HEK293 (cell line): ENCODE measurements around the gene CCDC181.

Experiments
- CTCF ChIA-PET: fragments of 350-600 bp; formaldehyde crosslinking; extraction: SDS; loops from one replicate; lab custom pipeline; 2021; ENCODE audit warnings: antibody characterized with exemption; lab: Yijun Ruan, JAX
- POLR2A ChIA-PET: fragments of 300-600 bp; formaldehyde crosslinking; extraction: SDS; loops from one replicate; lab custom pipeline; 2020; ENCODE audit warnings: antibody characterized with exemption, inconsistent platforms; lab: Yijun Ruan, JAX
- H3K27ac ChIP-seq: fragments of 200-500 bp; sonication (Bioruptor generic); 2 replicates; pipeline ENCODE4 v1.5.1; 2014; ENCODE audit warnings: low read depth, low read length, control low read depth, inconsistent platforms; ENCODE audit errors: extremely low read depth
- H3K36me3 ChIP-seq, 2 experiments: fragments of 200-500 bp in 1 of 2; sonication (Bioruptor generic) in 1 of 2; 1 replicate in 1 of 2; 2 replicates in 1 of 2; pipeline ENCODE4 v1.5.1; 2014 to 2017; ENCODE audit warnings: inconsistent platforms in 2 of 2, low read length in 2 of 2; ENCODE audit not compliant: control insufficient read depth in 2 of 2, insufficient read depth in 1 of 2
- H3K4me1 ChIP-seq: fragments of 200-500 bp; sonication (Bioruptor generic); 2 replicates; pipeline ENCODE4 v1.5.1; 2014; ENCODE audit warnings: mild to moderate bottlenecking, low read length, inconsistent platforms; ENCODE audit not compliant: control insufficient read depth, insufficient read depth
- H3K4me3 ChIP-seq: 2 replicates; pipeline ENCODE4 v1.5.1; 2011; ENCODE audit warnings: low read depth, mild to moderate bottlenecking, control low read depth, low read length, moderate library complexity
- H3K9me3 ChIP-seq: fragments of 200-500 bp; sonication (Bioruptor generic); 2 replicates; pipeline ENCODE4 v1.5.1; 2014; ENCODE audit warnings: low read depth, low read length, inconsistent platforms; ENCODE audit not compliant: control insufficient read depth, insufficient read depth
- ATF2 ChIP-seq: fragments of 450-650 bp; formaldehyde crosslinking; IDR thresholded peaks from 2 replicates; pipeline ENCODE4 v1.5.1; 2016; ENCODE audit warnings: missing biosample characterization, missing genetic modification characterization, low read depth
- IKZF3 ChIP-seq: fragments of 450-650 bp; IDR thresholded peaks from 2 replicates; pipeline ENCODE4 v1.5.0; 2018; ENCODE audit warnings: missing biosample characterization, mild to moderate bottlenecking, missing genetic modification characterization, moderate library complexity
- KLF7 ChIP-seq: fragments of 450-650 bp; formaldehyde crosslinking; IDR thresholded peaks from 2 replicates; pipeline ENCODE4 v1.5.1; 2016; ENCODE audit warnings: missing biosample characterization, missing genetic modification characterization, borderline replicate concordance
- ZBTB49 ChIP-seq: fragments of 450-650 bp; formaldehyde crosslinking; IDR thresholded peaks from 2 replicates; pipeline ENCODE4 v1.5.1; 2016; ENCODE audit warnings: missing biosample characterization, missing genetic modification characterization, low read depth
- ZNF121 ChIP-seq: fragments of 450-650 bp; formaldehyde crosslinking; IDR thresholded peaks from 2 replicates; pipeline ENCODE4 v1.5.1; 2016; ENCODE audit warnings: missing biosample characterization, missing genetic modification characterization
- ZNF138 ChIP-seq: fragments of 450-650 bp; formaldehyde crosslinking; IDR thresholded peaks from 2 replicates; pipeline ENCODE4 v1.5.1; 2016; ENCODE audit warnings: missing biosample characterization, missing genetic modification characterization, borderline replicate concordance
- ZNF157 ChIP-seq: fragments of 450-650 bp; formaldehyde crosslinking; IDR thresholded peaks from 2 replicates; pipeline ENCODE4 v1.5.1; 2016; ENCODE audit warnings: missing biosample characterization, missing genetic modification characterization
- ZNF175 ChIP-seq: fragments of 450-650 bp; formaldehyde crosslinking; IDR thresholded peaks from 2 replicates; pipeline ENCODE4 v1.5.1; 2016; ENCODE audit warnings: missing biosample characterization, missing genetic modification characterization
- ZNF18 ChIP-seq: fragments of 450-650 bp; formaldehyde crosslinking; IDR thresholded peaks from 2 replicates; pipeline ENCODE4 v1.5.1; 2016; ENCODE audit warnings: missing biosample characterization, missing genetic modification characterization
- ZNF214 ChIP-seq: fragments of 450-650 bp; formaldehyde crosslinking; IDR thresholded peaks from 2 replicates; pipeline ENCODE4 v1.5.1; 2017; ENCODE audit warnings: missing biosample characterization, mild to moderate bottlenecking, missing genetic modification characterization, borderline replicate concordance
- ZNF239 ChIP-seq: fragments of 450-650 bp; formaldehyde crosslinking; IDR thresholded peaks from 2 replicates; pipeline ENCODE4 v1.5.1; 2016; ENCODE audit warnings: missing biosample characterization, missing genetic modification characterization
- ZNF521 ChIP-seq: fragments of 450-650 bp; formaldehyde crosslinking; IDR thresholded peaks from 2 replicates; pipeline ENCODE4 v1.5.1; 2017; ENCODE audit warnings: missing biosample characterization, mild to moderate bottlenecking, missing genetic modification characterization
- ZNF585B ChIP-seq: fragments of 450-650 bp; formaldehyde crosslinking; IDR thresholded peaks from 2 replicates; pipeline ENCODE4 v1.5.1; 2016; ENCODE audit warnings: missing biosample characterization, missing genetic modification characterization
- ZNF600 ChIP-seq: fragments of 450-650 bp; formaldehyde crosslinking; IDR thresholded peaks from 2 replicates; pipeline ENCODE4 v1.5.1; 2016; ENCODE audit warnings: missing biosample characterization, missing genetic modification characterization
- ZNF621 ChIP-seq: fragments of 450-650 bp; formaldehyde crosslinking; IDR thresholded peaks from 2 replicates; pipeline ENCODE4 v1.5.1; 2017; ENCODE audit warnings: missing biosample characterization, missing genetic modification characterization
- ZNF624 ChIP-seq: fragments of 450-650 bp; formaldehyde crosslinking; IDR thresholded peaks from 2 replicates; pipeline ENCODE4 v1.5.1; 2017; ENCODE audit warnings: missing biosample characterization, missing genetic modification characterization
- ZNF626 ChIP-seq: fragments of 450-650 bp; sonication (Bioruptor Pico); formaldehyde crosslinking; IDR thresholded peaks from 2 replicates; pipeline ENCODE4 v1.5.1; 2018; ENCODE audit warnings: missing biosample characterization, missing genetic modification characterization, inconsistent platforms
- ZNF707 ChIP-seq: fragments of 450-650 bp; formaldehyde crosslinking; IDR thresholded peaks from 2 replicates; pipeline ENCODE4 v1.5.1; 2016; ENCODE audit warnings: missing biosample characterization, missing genetic modification characterization
- ZXDB ChIP-seq: fragments of 450-650 bp; formaldehyde crosslinking; IDR thresholded peaks from 2 replicates; pipeline ENCODE4 v1.5.1; 2016; ENCODE audit warnings: missing biosample characterization, missing genetic modification characterization
- TF ChIP-seq, protein P1 (sequence below): fragments of 450-650 bp; formaldehyde crosslinking; IDR thresholded peaks from 2 replicates; pipeline ENCODE4 v1.5.1; 2016; ENCODE audit warnings: missing biosample characterization, missing genetic modification characterization

Gene CCDC181

GRCh38 chr1:169473347-169473746 lies 46.1 kb upstream of the CCDC181 start (continued):
- no peak for TF ChIP-seq ZNF624 (tag by site-specific recombination)
- TF ChIP-seq ZNF18 = no peak
- no peak for TF ChIP-seq IKZF3 (tag by site-specific recombination)
- TF ChIP-seq ZBTB49 (tag by site-specific recombination) = no peak
- TF ChIP-seq, all 188 proteins: peak for 0

DNA sequence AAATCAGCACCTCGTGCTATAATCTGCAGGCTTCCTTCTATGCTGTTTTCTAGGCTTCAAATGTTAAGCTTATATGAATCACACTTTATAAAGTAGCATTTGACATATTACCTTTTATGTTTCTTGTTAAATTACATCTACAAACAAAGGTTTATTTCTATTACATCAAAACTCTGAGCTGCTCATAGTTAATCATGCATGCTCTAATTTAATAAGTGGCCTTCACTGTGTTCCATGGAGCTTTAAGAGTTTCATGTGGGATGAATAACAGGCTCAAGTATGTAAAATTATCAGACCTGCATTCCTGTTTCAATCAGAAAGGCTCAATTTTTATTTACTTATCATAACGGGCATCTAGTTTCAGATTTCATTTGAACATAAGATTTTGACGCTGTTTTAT lies 45.5 kb upstream of the CCDC181 start:
- Histone ChIP-seq H3K4me1 (no peaks in the 10 kb centered on the region), H3K36me3 (peaks cover 0 to 15% of the 10 kb centered on the region in 2 experiments; a peak in 2 of 3 replicates), H3K9me3 (no peaks in the 10 kb centered on the region), H3K4me3 (no peak overlapping the region), H3K27ac (no peak overlapping the region)
- TF ChIP-seq ATF2 (tag by site-specific recombination) (no peak), ZNF585B (tag by site-specific recombination) (no peak), ZNF214 (tag by site-specific recombination) (no peak), ZNF621 (tag by site-specific recombination) (no peak), ZNF239 (tag by site-specific recombination) (no peak), ZNF707 (no peak), ZNF121 (tag by site-specific recombination) (no peak), ZNF600 (tag by site-specific recombination) (no peak), ZXDB (tag by site-specific recombination) (no peak), ZNF175 (tag by site-specific recombination) (no peak), ZNF626 (tag by site-specific recombination) (no peak), ZNF138 (tag by site-specific recombination) (no peak), KLF7 (tag by site-specific recombination) (no peak), ZNF521 (tag by site-specific recombination) (no peak), ZNF157 (no peak), ZBTB49 (tag by site-specific recombination) (no peak)
- TF ChIP-seq, protein P1, sequence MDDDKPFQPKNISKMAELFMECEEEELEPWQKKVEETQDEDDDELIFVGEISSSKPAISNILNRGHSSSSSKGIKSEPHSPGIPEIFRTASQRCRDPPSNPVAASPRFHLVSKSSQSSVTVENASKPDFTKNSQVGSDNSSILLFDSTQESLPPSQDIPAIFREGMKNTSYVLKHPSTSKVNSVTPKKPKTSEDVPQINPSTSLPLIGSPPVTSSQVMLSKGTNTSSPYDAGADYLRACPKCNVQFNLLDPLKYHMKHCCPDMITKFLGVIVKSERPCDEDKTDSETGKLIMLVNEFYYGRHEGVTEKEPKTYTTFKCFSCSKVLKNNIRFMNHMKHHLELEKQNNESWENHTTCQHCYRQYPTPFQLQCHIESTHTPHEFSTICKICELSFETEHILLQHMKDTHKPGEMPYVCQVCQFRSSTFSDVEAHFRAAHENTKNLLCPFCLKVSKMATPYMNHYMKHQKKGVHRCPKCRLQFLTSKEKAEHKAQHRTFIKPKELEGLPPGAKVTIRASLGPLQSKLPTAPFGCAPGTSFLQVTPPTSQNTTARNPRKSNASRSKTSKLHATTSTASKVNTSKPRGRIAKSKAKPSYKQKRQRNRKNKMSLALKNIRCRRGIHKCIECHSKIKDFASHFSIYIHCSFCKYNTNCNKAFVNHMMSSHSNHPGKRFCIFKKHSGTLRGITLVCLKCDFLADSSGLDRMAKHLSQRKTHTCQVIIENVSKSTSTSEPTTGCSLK (tag by site-specific recombination) = no peak
- CTCF ChIA-PET = interaction anchor here (0.9 to 2.1 kb wide), 2 partner anchors 71 to 74 kb away, joined by 3 to 10 read pairs; no protein-coding TSS in a partner anchor
- POLR2A ChIA-PET = no interaction called here
